Stomach smooth muscle (tissue), 2 donors: ENCODE data around the gene SH3PXD2B.
"Not testable (repeated sequence)": the region's sequence is repeated elsewhere in the genome, so short reads cannot be mapped to it uniquely, and the experiment has no call there.

Experiments used
- H3K27ac ChIP-seq: one replicate; pipeline ENCODE4 v1.7.0; 2013; ENCODE audit warnings: mild to moderate bottlenecking, low read length, inconsistent platforms
- H3K27me3 ChIP-seq, 2 donors: one replicate each; pipeline ENCODE4 v1.7.0; 2013; ENCODE audit warnings: low read length in 2 of 2; ENCODE audit not compliant: insufficient read depth in 2 of 2, control insufficient read depth in 1 of 2
- H3K36me3 ChIP-seq, 2 donors: one replicate each; pipeline ENCODE4 v1.7.0; 2013; ENCODE audit warnings: low read length in 2 of 2; ENCODE audit not compliant: control insufficient read depth in 2 of 2, insufficient read depth in 2 of 2
- H3K4me1 ChIP-seq: one replicate; pipeline ENCODE4 v1.7.0; 2013; ENCODE audit warnings: low read length; ENCODE audit not compliant: control insufficient read depth, insufficient read depth
- H3K4me3 ChIP-seq, 2 donors: one replicate each; pipeline ENCODE4 v1.7.0; 2013; ENCODE audit warnings: low read length in 2 of 2
- H3K9ac ChIP-seq, 2 donors: one replicate each; pipeline ENCODE4 v1.7.0; 2013; ENCODE audit warnings: low read length in 2 of 2, mild to moderate bottlenecking in 1 of 2
- H3K9me3 ChIP-seq, 2 donors: one replicate each; pipeline ENCODE4 v1.7.0; 2013; ENCODE audit warnings: low read length in 2 of 2; ENCODE audit not compliant: control insufficient read depth in 2 of 2
- donor health status: healthy.
- donor health status: Pancreatic carcinoma.

Gene SH3PXD2B

GRCh38 chr5:172485511-172486202, 31.3 kb upstream of the SH3PXD2B start:
- no peaks in the 10 kb centered on the region for H3K9me3 ChIP-seq
- H3K27ac ChIP-seq = no peak overlapping the region
- no peaks in the 10 kb centered on the region for H3K4me1 ChIP-seq
- no peaks in the 10 kb centered on the region for H3K36me3 ChIP-seq
- no peaks in the 10 kb centered on the region for H3K27me3 ChIP-seq
- H3K4me3 ChIP-seq = no peak overlapping the region
- H3K9ac ChIP-seq = no peak overlapping the region

- Histone ChIP-seq H3K4me1 (peaks cover under 1% of the 10 kb centered on the region), H3K36me3 (no peaks in the 10 kb centered on the region), H3K27ac (no peak overlapping the region), H3K4me3 (no peak overlapping the region), H3K9ac (no peak overlapping the region), H3K9me3 (no peaks in the 10 kb centered on the region), H3K27me3 (no peaks in the 10 kb centered on the region)
These were observed 30.3 kb upstream of the SH3PXD2B start for GRCh38 chr5:172484664-172485063.

- Histone ChIP-seq H3K9me3 (no peaks in the 10 kb centered on the region), H3K4me3 (no peak overlapping the region), H3K9ac (no peak overlapping the region), H3K27ac (no peak overlapping the region), H3K36me3 (no peaks in the 10 kb centered on the region), H3K4me1 (peaks cover 8% of the 10 kb centered on the region), H3K27me3 (no peaks in the 10 kb centered on the region)
These were observed 28.1 kb upstream of the SH3PXD2B start for GRCh38 chr5:172482156-172483020.

- H3K4me3 ChIP-seq = no peak overlapping the region
These were observed 26.9 kb upstream of the SH3PXD2B start for GRCh38 chr5:172481011-172481800.

GRCh38 chr5:172479784-172480115, 25.4 kb upstream of the SH3PXD2B start:
- Histone ChIP-seq H3K27me3 (no peaks in the 10 kb centered on the region), H3K36me3 (no peaks in the 10 kb centered on the region), H3K4me3 (no peak overlapping the region), H3K27ac (no peak overlapping the region), H3K9me3 (no peaks in the 10 kb centered on the region), H3K4me1 (peaks cover 8% of the 10 kb centered on the region), H3K9ac (no peak overlapping the region)

More at GRCh38 chr5:172481011-172481800, 26.9 kb upstream of the SH3PXD2B start:
- H3K4me1 ChIP-seq = peaks cover 8% of the 10 kb centered on the region
- no peaks in the 10 kb centered on the region for H3K36me3 ChIP-seq
- no peaks in the 10 kb centered on the region for H3K9me3 ChIP-seq
- H3K27me3 ChIP-seq = no peaks in the 10 kb centered on the region
- no peak overlapping the region for H3K27ac ChIP-seq
- no peak overlapping the region for H3K9ac ChIP-seq

- H3K36me3 ChIP-seq = no peaks in the 10 kb centered on the region
- no peaks in the 10 kb centered on the region for H3K9me3 ChIP-seq
- no peak overlapping the region for H3K4me3 ChIP-seq
- H3K27me3 ChIP-seq = no peaks in the 10 kb centered on the region
- peaks cover 8% of the 10 kb centered on the region for H3K4me1 ChIP-seq
- no peak overlapping the region for H3K9ac ChIP-seq
- H3K27ac ChIP-seq = no peak overlapping the region
These were observed 24.9 kb upstream of the SH3PXD2B start for GRCh38 chr5:172479034-172479783.

GRCh38 chr5:172478695-172479033, 24.3 kb upstream of the SH3PXD2B start:
- not testable (repeated sequence) for H3K4me3 ChIP-seq, H3K27me3 ChIP-seq, H3K27ac ChIP-seq, H3K9me3 ChIP-seq, H3K4me1 ChIP-seq, H3K9ac ChIP-seq, H3K36me3 ChIP-seq

- Histone ChIP-seq H3K9ac (no peak overlapping the region), H3K27me3 (no peaks in the 10 kb centered on the region), H3K36me3 (no peaks in the 10 kb centered on the region), H3K4me3 (no peak overlapping the region), H3K4me1 (peaks cover 8% of the 10 kb centered on the region), H3K9me3 (no peaks in the 10 kb centered on the region), H3K27ac (no peak overlapping the region)
These were observed 23.9 kb upstream of the SH3PXD2B start for GRCh38 chr5:172478256-172478655.

GRCh38 chr5:172477466-172477865, 23.1 kb upstream of the SH3PXD2B start:
- H3K4me3 ChIP-seq = no peak overlapping the region
- H3K27me3 ChIP-seq = no peaks in the 10 kb centered on the region
- H3K4me1 ChIP-seq = peaks cover 8% of the 10 kb centered on the region
- no peak overlapping the region for H3K9ac ChIP-seq
- H3K27ac ChIP-seq = no peak overlapping the region
- H3K9me3 ChIP-seq = no peaks in the 10 kb centered on the region
- H3K36me3 ChIP-seq = no peaks in the 10 kb centered on the region

GRCh38 chr5:172474293-172474692, 20.0 kb upstream of the SH3PXD2B start:
- Histone ChIP-seq H3K9ac (no peak overlapping the region), H3K27ac (no peak overlapping the region), H3K4me1 (peaks cover 4% of the 10 kb centered on the region), H3K36me3 (no peaks in the 10 kb centered on the region), H3K27me3 (no peaks in the 10 kb centered on the region), H3K4me3 (no peak overlapping the region), H3K9me3 (no peaks in the 10 kb centered on the region)
